HepG2 (cell line): ENCODE results near the gene FAAP100. TPM values are rescaled to one million over a fixed set of nuclear protein-coding genes. Genes with fewer than 3 reads are reported as not detected.

ENCODE experiments used
- BRCA1 ChIP-seq: sonication (generic); formaldehyde crosslinking; IDR thresholded peaks from 2 replicates; pipeline ENCODE4 v1.4.0; 2020; ENCODE audit warnings: missing genetic modification reagents
- ERF ChIP-seq: IDR thresholded peaks from 2 replicates; pipeline ENCODE4 v1.6.1; 2018; ENCODE audit warnings: missing biosample characterization, missing genetic modification reagents
- ETV6 ChIP-seq: sonication (generic); formaldehyde crosslinking; conservative IDR thresholded peaks from 2 replicates; pipeline ENCODE4 v1.4.0; 2020; ENCODE audit warnings: missing genetic modification reagents
- FLYWCH1 ChIP-seq: sonication (generic); formaldehyde crosslinking; IDR thresholded peaks from 2 replicates; pipeline ENCODE4 v1.8.1; 2023; ENCODE audit warnings: mild to moderate bottlenecking, missing genetic modification reagents
- GABPA ChIP-seq, 2 experiments: IDR thresholded peaks; 2 replicates each; pipeline ENCODE4 v1.6.1; 2011 to 2016; ENCODE audit warnings: low read depth in 2 of 2, low read length in 1 of 2, missing biosample characterization in 1 of 2, missing genetic modification characterization in 1 of 2
- HHEX ChIP-seq: IDR thresholded peaks from 2 replicates; pipeline ENCODE4 v1.6.1; 2016; ENCODE audit warnings: control low read depth
- HNF4A ChIP-seq: sonication (generic); formaldehyde crosslinking; IDR thresholded peaks from 2 replicates; pipeline ENCODE4 v1.4.0; 2020; ENCODE audit warnings: missing genetic modification reagents
- KLF11 ChIP-seq: IDR thresholded peaks from 2 replicates; pipeline ENCODE4 v1.6.1; 2016; ENCODE audit warnings: missing compliant biosample characterization
- MAFF ChIP-seq: IDR thresholded peaks from 2 replicates; pipeline ENCODE4 v1.6.1; 2011; ENCODE audit warnings: low read depth, low read length, improper control_type of control experiment
- NFYB ChIP-seq: sonication (generic); formaldehyde crosslinking; IDR thresholded peaks from 2 replicates; pipeline ENCODE4 v1.4.0; 2020; ENCODE audit warnings: missing genetic modification reagents
- NR1H2 ChIP-seq: sonication (generic); formaldehyde crosslinking; IDR thresholded peaks from 2 replicates; pipeline ENCODE4 v1.8.1; 2022; ENCODE audit warnings: low read depth, missing genetic modification reagents, borderline replicate concordance
- PPARG ChIP-seq: conservative IDR thresholded peaks from 2 replicates; pipeline ENCODE4 v1.6.1; 2016; ENCODE audit warnings: missing biosample characterization, missing genetic modification reagents
- RAD21 ChIP-seq: fragments of 450-650 bp; formaldehyde crosslinking; IDR thresholded peaks from 2 replicates; pipeline ENCODE4 v1.5.0; 2020; ENCODE audit warnings: mild to moderate bottlenecking
- SNAPC2 ChIP-seq: sonication (generic); formaldehyde crosslinking; IDR thresholded peaks from 2 replicates; pipeline ENCODE4 v1.8.1; 2022; ENCODE audit warnings: mild to moderate bottlenecking, missing genetic modification reagents
- TCF12 ChIP-seq, 2 experiments: fragments of 450-650 bp in 1 of 2; sonication (generic) in 1 of 2; formaldehyde crosslinking in 1 of 2; IDR thresholded peaks; 2 replicates each; pipeline versions ENCODE4 v1.6.1 to v1.8.0; 2017 to 2022; ENCODE audit warnings: antibody characterized with exemption in 1 of 2, mild to moderate bottlenecking in 1 of 2, missing genetic modification reagents in 1 of 2, moderate library complexity in 1 of 2
- THAP11 ChIP-seq: IDR thresholded peaks from 2 replicates; pipeline ENCODE4 v1.6.1; 2016; ENCODE audit warnings: missing biosample characterization, missing genetic modification reagents
- TMF1 ChIP-seq: sonication (generic); formaldehyde crosslinking; IDR thresholded peaks from 2 replicates; pipeline ENCODE4 v1.8.1; 2022; ENCODE audit warnings: low read depth, missing genetic modification reagents
- U2AF2 ChIP-seq: fragments of 200-400 bp; formaldehyde crosslinking; IDR thresholded peaks from 2 replicates; pipeline ENCODE4 v1.6.1; 2017; ENCODE audit warnings: low read depth, mild to moderate bottlenecking, low read length
- ZBTB33 ChIP-seq: sonication (generic); formaldehyde crosslinking; IDR thresholded peaks from 2 replicates; pipeline ENCODE4 v1.4.0; 2020; ENCODE audit warnings: missing genetic modification reagents
- ZFP90 ChIP-seq: sonication (generic); formaldehyde crosslinking; IDR thresholded peaks from 2 replicates; pipeline ENCODE4 v1.8.0; 2022; ENCODE audit warnings: missing genetic modification reagents, mild to moderate bottlenecking, inconsistent platforms, borderline replicate concordance
- ZFP91 ChIP-seq: sonication (generic); formaldehyde crosslinking; IDR thresholded peaks from 2 replicates; pipeline ENCODE4 v1.9.0; 2022; ENCODE audit warnings: missing genetic modification reagents, mild to moderate bottlenecking, borderline replicate concordance
- ZNF317 ChIP-seq: sonication (generic); formaldehyde crosslinking; IDR thresholded peaks from 2 replicates; pipeline ENCODE4 v1.5.0; 2020; ENCODE audit warnings: mild to moderate bottlenecking, missing genetic modification reagents
- ZNF354B ChIP-seq: sonication (generic); formaldehyde crosslinking; IDR thresholded peaks from 2 replicates; pipeline ENCODE4 v1.8.0; 2022; ENCODE audit warnings: mild to moderate bottlenecking, missing genetic modification reagents
- ZNF44 ChIP-seq: sonication (generic); formaldehyde crosslinking; IDR thresholded peaks from 2 replicates; pipeline ENCODE4 v1.5.1; 2020; ENCODE audit warnings: mild to moderate bottlenecking, missing genetic modification reagents
- ZNF784 ChIP-seq: sonication (generic); formaldehyde crosslinking; IDR thresholded peaks from 2 replicates; pipeline ENCODE4 v1.5.1; 2020; ENCODE audit warnings: missing genetic modification reagents, mild to moderate bottlenecking, borderline replicate concordance
- ZZZ3 ChIP-seq: sonication (generic); formaldehyde crosslinking; IDR thresholded peaks from 2 replicates; pipeline ENCODE4 v1.4.0; 2020; ENCODE audit warnings: missing genetic modification reagents, mild to moderate bottlenecking, borderline replicate concordance
- polyA plus RNA-seq, 8 experiments: library from polyadenylated mRNA; depleted of rRNA in 3 of 8; stranded (reverse) in 7 of 8; unstranded in 1 of 8; fragments of >200 nt; fragmentation: Illumina TruSeq in 4 of 8; extraction: Trizol in 4 of 8; gene quantifications; 2 replicates each; pipeline versions ENCODE4 v1.2.1 to v1.2.3, GENCODE V29; 2011 to 2016; ENCODE audit warnings: low read depth in 4 of 8, missing spikeins in 1 of 8, mixed read lengths in 1 of 8; ENCODE audit not compliant: insufficient read depth in 1 of 8
- total RNA-seq, 5 experiments: library from RNA; depleted of rRNA; stranded (reverse); fragments of >200 nt; fragmentation: Illumina TruSeq; extraction: Trizol; gene quantifications; 2 replicates each; pipeline ENCODE4 v1.2.3, GENCODE V29; 2016; ENCODE audit warnings: low read depth in 1 of 5

The FAAP100 gene
- total and polyA plus RNA-seq, 2 of the 13 experiments (the other 11 are each of a cell fraction or from before 2014, with no cell fraction given), result 7.6 to 20.8 TPM

GRCh38 chr17:81513753-81514488, 38.2 kb downstream of the FAAP100 start (continued):
- 0 out of 2 replicates have a peak, but pooled peaks have one; percentile 42 for TF ChIP-seq ZNF44
- TF ChIP-seq ZZZ3 (CRISPR knock-in tag), result no peak
- TF ChIP-seq NR1H2 (CRISPR knock-in tag), result no peak
- no peak for TF ChIP-seq U2AF2
- no peak for TF ChIP-seq HNF4A
- no peak for TF ChIP-seq TCF12 (IDR thresholded peaks at IDR 0.05)
- TF ChIP-seq TCF12 (CRISPR knock-in tag; IDR thresholded peaks at IDR 0.05), result no peak; the same call in 1 of the 2 replicates
- TF ChIP-seq ERF, result no peak
- TF ChIP-seq KLF11 (CRISPR knock-in tag), result no peak
- TF ChIP-seq NFYB, result no peak
- no peak for TF ChIP-seq FLYWCH1
- no peak for TF ChIP-seq MAFF
- peak; percentile 38; the same call in 1 of the 2 replicates for TF ChIP-seq ZFP91 (CRISPR knock-in tag)
- 0 out of 2 replicates have a peak, but pooled peaks have one; percentile 38 for TF ChIP-seq SNAPC2
- no peak; the same call in 1 of the 2 replicates for TF ChIP-seq ETV6 (CRISPR knock-in tag)
- TF ChIP-seq TMF1 (CRISPR knock-in tag), result peak; percentile 35; the same call in 1 of the 2 replicates
- no peak for TF ChIP-seq HHEX
- no peak; the same call in 1 of the 2 replicates for TF ChIP-seq THAP11 (CRISPR knock-in tag)
- no peak for TF ChIP-seq ZNF354B (CRISPR knock-in tag)
- TF ChIP-seq ZFP90 (CRISPR knock-in tag), result peak; percentile 80; the same call in 1 of the 2 replicates
- peak; percentile 34; the same call in 1 of the 2 replicates for TF ChIP-seq ZNF784
- 0 out of 2 replicates have a peak, but pooled peaks have one; percentile 24 for TF ChIP-seq BRCA1
- no peak for TF ChIP-seq PPARG (CRISPR knock-in tag)
- peak; percentile 51 for TF ChIP-seq ZNF317 (CRISPR knock-in tag)
- TF ChIP-seq ZBTB33 (CRISPR knock-in tag), result no peak
- TF ChIP-seq RAD21 (CRISPR knock-in tag), result no peak
- no peak for TF ChIP-seq GABPA (IDR thresholded peaks at IDR 0.05; ENCODE audit: low read depth, low read length)
- no peak for TF ChIP-seq GABPA (CRISPR knock-in tag; IDR thresholded peaks at IDR 0.05; ENCODE audit: low read depth)
